Suprapubic skin (tissue), 3 donors: ENCODE results near the gene RGS6.

Source experiments
- CTCF ChIP-seq, 2 donors: fragments of 200-600 bp in 1 of 2; fragments of 450-650 bp in 1 of 2; sonication (generic) in 1 of 2; IDR thresholded peaks; one replicate each; pipeline ENCODE4 v1.5.1; 2016 to 2019; ENCODE audit warnings: antibody characterized with exemption in 2 of 2, mild to moderate bottlenecking in 1 of 2, moderate library complexity in 1 of 2
- EP300 ChIP-seq: sonication (generic); formaldehyde crosslinking; IDR thresholded peaks from one replicate; pipeline ENCODE4 v1.6.1; 2017; ENCODE audit warnings: antibody characterized with exemption
- POLR2A ChIP-seq, 2 donors: fragments of 450-650 bp; IDR thresholded peaks; one replicate each; pipeline ENCODE4 v1.6.1; 2017; ENCODE audit warnings: antibody characterized with exemption in 2 of 2, mild to moderate bottlenecking in 2 of 2, moderate library complexity in 2 of 2

- TF ChIP-seq CTCF (IDR thresholded peaks at IDR 0.05) (no peak), POLR2A (IDR thresholded peaks at IDR 0.05) (no peak), EP300 (no peak)
Measured at GRCh38 chr14:72525087-72525915, 593.1 kb downstream of the RGS6 start.
